HG03196 (cell line): ENCODE data around the gene SLC25A22.

Source experiments
- ATAC-seq: cut with Tn5 transposase; IDR thresholded peaks from one replicate; pipeline ENCODE4 v1.9.1; 2021; ENCODE audit not compliant: unreplicated experiment

Gene SLC25A22

DNA sequence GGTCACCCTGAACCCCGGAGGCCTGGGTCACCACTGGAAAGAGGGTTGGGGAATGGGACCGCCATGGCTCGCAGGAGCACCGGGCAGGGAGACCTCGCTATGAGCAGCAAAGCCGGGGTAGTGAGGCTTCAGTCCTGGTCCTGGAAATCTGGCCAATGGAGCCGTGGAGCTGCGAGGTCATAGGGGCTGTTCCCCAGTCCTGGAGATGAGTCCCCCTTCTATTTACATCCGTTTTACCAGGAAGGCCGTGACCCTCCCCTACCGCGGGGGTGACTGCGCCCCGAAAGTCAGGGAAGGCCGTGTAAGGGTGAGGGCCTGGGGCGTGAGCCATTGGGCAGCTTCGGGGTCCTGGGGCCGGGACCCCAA, 6.5 kb upstream of the SLC25A22 start:
- ATAC-seq, result no peak

DNA sequence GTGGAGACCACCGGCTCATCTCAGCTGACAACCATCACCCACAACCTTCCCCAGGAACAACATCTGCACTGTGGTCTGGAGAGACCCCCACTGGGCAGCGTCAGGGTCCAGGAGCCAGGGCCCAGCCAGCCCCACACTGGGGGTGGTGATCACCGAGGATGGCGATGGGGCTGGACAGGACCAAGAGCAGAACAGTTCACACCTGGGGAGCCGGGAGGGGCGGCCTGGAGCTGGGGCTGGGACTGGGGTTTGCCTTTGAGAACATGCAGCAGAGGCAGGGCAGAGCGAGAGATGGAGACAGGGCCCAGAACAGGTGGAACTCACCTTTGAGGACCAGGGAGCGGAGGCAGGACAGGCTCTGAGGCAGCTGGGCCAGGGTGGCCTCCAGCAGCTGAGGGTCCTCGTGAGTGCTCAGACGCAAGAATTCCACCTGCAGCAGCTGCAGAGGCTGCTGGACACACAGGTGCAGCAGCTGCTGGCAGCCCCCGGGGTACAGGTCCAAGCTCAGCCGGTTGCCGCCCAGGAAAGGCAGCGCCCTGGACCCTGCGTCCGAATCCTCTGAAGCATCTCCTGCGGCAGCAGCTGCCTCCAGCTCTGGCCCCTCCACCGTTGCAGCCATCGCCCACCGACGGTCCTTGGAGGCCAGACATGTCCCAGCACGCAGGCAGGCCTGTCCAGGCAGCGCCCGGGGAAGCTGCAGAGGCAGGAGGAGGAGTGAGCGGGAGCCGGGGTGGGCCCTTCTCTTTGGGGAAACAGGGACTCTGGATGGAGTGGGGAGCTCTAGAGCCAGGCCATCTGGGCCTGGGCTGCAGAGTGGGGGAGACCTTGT, 5.9 kb upstream of the SLC25A22 start:
- ATAC-seq, result no peak

DNA sequence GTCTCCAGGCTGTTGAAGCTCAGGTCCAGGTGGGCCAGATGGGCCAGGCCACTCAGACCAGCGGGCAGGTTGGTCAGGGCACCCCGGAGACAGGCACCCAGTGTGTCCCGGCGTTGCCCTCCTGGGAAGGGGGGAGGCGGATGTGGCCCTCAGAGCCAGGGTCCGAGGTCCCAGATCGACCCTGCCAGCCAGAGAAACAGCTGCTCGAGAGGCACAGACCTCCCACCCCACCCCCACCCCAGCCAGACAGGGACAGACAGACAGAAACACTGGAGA, 5.3 kb upstream of the SLC25A22 start:
- ATAC-seq, result no peak

DNA sequence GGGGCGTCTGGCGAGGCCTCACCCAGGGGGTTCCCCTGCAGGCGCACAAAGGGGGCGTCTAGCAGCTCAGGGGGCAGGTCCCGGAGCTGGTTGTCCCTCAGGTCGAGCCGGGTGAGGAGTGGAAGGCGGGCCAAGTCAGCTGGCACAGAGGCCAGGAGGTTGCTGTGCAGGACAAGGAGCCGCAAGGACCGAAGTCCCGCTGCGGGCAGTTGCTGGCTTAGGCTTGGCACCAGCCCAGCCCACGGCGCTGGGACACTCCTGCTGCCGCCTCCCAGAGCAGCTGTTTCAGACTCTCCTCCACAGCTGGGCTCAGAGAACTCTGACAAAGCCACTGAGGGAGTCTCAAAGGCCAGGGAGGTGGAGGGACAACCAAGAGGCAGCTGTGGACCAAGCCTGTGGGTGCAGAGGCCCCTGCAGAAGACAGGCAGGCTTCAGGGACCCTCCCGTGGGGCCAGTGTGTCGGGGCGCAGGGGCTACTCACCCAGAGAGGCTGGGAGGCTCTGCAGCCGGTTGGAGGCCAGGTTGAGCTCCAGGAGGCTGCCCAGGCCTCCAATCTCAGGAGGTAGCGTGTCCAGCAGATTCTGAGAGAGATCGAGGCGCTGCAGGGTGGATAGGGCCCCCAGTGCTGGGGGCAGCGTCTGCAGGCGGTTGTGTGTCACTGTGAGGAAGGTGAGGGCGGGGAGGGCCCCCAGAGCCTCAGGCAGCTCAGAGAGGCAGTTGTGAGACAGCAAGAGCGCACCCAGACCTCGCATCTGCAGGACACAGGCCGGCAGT, 4.8 kb upstream of the SLC25A22 start:
- ATAC-seq, result no peak

DNA sequence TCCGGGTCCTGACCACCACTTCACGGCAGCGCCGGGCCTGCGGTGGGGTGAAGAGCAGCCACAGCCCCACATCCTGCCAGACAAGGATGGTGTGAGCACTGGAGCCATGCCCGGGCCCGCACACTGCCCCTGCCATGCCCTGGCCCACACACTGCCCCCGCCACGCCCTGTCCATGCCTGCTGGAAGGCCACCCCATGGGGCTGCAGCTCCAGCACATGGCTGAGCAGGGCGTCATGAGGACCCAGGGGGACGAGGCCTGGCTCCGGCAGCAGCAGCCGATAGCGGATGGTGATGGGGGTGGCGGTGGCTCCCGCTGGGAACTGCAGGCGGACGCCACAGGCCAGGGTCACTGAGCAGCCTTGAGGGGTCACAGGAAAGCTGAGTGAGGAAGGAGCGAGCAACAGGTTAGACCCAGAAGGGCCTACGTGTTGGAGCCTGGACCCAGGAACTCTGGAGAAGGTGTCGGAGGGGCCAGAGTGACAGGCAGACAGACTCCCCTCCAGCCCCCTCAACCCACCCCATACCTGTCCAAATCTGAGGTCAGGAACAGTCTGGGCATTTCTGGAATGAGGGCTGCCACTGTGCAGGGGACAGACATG, 4.0 kb upstream of the SLC25A22 start:
- ATAC-seq, result no peak

DNA sequence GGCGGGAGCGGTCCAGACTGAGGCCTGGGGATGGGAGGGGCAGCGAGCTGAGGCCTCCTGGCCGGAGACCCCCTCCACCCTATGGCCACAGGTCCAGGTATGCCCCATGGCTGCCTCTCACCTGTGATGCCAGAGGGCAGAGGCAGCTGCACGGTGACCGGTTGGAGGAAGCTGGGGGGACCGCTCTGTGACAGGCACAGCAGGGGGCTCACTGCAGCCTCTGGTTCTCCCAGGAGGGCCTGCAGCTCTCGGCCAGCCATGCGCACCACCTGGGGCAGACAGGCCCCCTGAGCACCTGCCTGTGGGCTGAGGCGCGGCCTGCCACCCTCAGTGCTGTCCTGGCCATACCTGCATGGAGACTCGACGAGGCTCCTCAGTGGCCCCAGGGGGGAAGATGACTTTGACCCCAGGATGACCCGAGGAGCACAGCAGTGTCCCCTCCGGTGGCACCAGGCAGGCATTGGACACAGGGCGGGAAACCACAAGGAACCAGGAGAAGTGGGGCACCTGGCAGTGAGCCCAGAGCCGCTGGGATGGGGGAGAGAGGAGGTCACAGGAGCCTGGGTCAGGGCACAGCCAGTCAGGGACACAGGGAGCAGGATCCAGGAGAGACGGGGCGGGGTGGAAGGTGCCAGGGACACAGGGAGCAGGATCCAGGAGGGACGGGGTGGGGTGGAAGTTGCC, 3.2 kb upstream of the SLC25A22 start:
- ATAC-seq, result no peak

DNA sequence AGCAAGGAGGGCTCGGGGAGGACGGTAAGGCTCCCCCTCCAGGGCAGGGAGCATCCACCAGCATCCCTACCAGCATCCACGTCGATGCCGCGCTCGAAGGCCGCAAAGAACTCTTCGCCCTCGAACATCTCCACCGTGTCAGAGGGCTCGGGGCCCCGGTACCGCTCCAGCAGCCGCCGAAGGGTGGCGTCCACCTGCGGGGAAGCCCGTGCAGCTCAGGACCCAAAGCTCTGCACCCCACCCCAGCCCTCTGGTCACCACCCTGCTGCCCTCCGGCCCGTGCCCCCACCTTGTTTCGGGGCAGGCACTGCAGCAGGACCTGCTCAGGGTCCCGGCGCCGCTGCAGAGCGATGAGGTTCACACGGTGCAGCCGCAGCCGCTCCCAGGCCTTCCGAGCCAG, 2.4 kb upstream of the SLC25A22 start:
- no peak for ATAC-seq

DNA sequence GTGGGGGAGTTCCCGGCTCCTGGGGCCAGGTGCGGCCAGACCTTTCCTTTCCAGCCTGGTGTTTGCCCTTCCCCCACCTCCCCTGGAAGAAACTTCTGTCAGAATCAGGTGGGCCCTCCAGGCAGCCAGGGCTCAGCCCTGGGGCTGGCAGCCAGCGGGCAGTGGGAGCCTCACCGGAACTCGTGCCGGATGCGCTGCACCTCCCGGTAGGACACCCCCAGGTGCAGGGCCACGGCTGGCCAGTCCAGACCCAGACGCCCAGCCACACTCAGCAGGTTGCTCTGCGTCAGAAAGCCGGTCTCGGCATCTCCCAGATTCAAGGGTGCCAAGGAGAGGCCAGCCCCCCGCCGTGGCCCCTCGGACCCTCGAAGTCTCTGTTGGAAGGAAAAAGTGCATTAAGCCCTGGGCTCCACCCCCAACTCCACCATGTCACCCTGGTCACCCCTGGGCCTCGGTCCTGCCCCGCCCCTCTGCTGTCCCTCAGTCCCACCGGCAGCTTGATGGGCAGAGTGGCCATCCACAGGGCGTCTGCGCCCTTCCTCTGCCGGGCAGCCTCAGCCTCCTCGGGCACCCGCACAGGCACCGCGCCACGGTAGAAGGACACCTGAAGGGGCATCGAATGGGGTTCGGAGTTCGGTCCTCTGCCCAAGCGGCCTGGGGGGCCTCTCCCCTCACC, 1.7 kb upstream of the SLC25A22 start:
- no peak for ATAC-seq

DNA sequence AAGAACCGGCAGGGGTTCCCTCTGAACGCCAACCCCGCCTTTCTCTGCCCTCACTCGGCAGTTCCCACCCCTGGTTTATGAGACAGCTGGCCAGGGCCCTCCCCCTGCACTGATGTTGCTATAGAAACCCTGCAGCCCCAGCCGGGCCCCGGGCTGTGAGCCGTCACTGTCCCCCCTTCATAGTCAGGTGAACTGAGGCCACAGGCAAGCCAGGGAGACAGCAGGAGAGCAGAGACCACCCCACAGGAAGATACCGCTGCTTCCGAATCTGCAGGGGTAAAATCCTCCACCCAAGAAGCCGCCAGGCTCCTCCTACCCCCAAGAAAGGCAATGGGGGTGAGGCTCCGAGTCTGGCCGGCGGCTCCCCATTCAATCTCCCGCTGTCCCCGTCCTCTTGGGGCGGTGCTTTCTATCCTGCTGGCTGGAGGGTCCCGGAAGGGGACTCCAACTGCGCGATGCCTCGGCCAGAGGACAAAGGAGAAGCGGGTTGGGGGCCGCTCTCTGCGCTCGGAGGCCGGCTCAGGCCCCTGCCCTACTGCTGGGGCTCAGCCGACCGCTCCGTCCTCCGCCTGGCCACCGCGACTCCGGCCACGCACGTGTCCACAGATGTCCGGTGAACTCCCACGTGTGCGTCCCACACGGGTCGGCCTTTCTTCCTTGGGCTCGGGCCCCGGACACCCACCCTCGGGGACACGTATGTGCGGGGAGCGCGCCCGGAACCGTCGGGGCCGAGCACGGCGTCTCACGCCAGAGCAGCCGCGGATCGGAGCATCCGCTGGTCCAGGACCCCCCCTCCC, 587 bp downstream of the SLC25A22 start:
- ATAC-seq, result peak; percentile 37

DNA sequence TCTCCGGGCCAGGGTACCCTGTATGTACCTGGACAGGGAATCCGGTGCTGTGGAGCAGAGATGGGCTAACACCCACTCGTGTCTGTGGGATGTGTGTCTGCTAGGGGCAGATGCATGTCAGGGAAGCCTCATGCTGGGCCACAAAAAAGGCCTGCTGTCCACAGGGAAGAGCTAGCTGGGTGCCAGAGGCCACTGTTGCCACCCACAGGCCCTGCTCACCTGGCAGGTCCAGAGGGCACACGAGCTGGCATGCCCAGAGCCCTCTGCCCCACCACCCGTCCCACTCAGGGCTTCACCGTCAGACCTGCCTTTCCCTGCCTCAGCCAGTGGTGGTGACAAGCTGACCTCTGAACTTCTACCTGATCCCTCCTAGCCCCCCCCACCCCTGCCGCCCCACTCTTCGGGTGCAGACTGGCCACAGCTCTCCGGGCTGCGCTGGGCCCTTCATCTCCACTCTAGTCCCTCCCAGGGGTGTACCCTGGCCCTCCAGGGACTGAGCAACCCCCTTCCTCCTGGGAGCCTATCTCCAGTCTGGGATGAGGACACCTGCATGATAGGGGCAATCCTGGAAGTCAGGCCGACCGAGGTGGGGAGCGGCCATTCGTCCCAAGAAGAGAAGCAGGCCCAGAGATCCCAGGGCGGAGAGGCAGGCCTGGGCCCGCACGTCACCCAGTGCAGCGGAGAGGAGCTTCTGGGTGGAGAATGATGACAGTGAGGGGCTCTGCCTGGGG, 1.4 kb downstream of the SLC25A22 start:
- no peak for ATAC-seq

DNA sequence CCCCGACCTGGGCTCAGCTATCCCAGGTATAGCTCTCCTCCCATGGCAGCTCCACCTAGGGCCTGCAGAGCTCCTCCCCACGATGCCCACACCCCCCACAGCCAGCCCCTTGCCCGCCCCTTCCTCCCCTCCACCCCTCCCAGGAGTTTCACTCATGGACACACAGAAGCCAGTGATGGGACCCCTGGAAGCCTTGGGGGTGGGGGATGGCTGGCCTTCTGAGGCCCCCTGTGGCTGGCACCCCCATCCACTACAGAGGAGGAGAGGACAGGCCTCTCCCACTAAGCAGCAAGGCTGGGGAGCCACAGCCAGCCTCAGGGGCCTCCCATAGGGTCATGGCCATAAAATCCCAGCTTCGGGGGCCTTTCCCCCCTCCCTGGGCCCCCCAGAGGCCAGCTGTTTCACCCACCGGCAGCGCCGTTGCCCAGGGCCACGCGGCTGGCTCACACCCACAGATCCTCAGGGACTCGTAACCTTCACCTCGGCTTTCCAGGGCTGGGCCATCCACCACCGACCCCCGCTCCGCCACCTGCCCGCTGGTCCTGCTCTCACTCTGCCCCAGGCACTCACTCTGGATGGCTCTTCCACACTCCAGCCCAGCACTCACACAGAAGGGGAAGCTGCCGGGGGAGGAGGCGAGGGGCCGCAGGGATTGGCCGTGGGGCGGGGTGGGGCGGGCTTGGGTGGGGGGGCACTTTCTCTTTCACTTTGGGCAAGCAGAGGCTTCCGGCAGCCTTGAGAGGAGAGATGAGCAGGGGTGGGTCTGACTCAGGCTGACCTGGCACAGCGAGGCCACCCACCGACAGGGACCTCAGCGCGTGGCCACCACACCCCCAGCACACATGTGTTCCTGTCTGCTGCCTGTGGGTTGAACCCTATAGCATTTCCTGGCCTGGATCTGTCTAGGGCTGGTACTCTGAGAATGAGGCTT, 2.2 kb downstream of the SLC25A22 start:
- ATAC-seq, result peak; percentile 23

DNA sequence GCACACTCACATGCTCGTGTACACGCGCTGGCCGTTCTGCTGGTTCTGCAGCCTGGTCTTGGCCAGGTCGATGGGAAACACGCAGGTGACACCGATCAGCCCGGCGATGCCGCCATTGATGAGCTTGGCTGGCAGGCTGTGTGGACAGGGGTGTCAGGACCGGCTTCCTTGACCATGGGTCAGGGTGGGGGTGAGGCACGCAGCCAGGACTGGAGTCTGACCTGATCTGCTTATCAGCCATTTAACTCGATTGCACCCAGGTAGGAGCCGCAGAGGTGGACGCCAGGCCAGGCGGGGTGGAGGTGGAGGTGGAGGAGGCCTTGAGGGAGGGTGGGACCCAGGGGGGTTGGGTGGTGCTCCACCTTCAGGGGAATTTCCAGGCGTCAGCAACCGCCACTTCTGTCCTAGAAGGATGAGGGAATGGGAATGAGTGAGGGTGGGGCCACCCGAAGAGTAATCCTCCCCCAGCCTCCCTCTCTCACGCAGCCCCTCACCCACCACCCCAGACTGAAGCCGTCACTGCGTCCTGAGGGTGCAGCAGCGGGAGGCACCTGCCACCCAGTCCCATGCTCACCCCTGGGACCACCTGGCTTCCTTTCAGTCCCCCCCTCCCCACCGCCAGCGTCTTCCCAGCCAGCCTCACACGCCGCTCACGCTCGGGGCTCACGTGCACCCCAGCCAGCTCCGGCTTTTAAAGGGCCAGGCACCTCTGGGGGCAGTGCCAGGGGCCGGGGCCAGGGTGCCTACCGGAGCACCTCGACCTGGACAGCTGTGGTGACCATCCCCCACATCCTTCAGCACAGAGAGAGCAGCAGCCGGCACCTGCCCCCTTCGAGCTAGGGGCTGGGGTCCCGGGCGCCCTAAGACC, 3.1 kb downstream of the SLC25A22 start:
- ATAC-seq, result no peak

DNA sequence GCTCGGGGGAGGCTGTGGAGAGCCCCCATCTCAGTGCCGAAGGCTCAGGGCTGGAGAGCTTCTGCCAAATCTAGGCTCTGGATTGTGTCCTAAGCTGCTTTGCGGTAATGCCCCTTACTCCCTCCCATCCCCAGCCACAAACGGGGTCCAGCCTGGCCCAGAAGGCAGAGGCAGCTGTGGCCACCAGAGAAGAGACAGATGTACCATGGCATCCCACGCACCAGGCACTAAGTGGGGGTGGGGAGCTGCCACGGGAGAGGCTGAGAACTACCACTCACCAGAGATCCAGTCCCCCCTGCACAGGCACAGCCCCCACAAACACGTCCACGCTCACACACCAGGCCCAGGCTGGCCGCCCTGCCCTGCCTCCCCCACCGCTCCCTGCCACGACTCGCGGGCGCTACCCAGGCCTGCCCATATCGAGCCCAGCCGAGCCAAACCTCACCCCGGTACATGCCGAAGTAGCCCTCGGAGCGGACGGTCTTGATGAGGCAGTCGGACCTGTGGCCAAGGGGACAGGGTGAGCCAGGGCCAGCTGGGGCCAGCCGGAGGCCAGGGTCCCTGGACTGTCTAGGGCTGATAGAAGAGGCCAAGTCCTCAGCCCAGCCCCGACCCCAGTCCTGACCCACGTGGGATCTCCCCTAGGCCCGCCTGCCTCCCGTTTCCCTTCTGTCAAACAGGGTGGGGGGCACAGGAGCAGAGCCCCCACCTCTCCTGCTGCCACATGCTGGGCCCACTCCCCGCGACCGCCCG, 3.9 kb downstream of the SLC25A22 start:
- no peak for ATAC-seq

DNA sequence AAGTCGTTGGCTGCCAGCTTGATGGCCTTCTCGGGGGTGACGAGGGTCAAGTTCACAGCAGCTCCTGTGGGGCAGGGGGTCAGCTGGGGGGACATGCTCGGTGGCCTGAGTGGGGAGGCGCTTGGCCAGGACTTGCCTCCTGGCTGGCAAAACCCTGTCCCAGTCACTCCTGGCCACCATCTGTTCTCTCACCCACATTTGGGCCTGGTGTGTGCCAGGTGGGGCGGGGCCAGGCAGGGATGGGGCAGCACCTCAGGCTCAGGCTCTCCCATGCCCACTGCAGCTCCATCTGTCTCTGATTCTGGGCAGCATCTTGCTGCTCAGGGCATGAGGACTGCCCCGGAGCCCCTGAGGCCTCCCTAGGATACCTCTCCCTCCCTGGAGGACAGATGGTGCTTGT, 4.5 kb downstream of the SLC25A22 start:
- no peak for ATAC-seq

DNA sequence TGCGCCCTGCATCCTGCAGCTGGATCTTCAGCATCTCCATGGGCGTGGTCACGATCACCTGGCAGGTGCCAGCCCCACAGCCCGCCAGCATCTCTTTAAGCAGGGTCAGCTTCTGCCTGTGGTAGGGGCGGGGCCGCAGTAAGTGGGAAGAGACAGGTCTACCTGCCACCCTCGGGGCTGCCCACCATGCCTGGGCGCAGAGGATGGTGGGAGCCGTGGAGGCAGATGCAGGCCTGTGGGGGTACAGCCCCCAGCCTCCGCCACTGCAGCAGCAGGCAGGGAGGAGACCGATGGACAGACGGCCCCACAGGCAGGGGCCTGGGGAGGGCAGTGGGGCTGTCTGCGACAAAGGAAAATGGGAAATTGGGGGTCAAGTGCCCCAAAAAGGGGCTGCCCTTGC, 5.2 kb downstream of the SLC25A22 start:
- ATAC-seq, result no peak

DNA sequence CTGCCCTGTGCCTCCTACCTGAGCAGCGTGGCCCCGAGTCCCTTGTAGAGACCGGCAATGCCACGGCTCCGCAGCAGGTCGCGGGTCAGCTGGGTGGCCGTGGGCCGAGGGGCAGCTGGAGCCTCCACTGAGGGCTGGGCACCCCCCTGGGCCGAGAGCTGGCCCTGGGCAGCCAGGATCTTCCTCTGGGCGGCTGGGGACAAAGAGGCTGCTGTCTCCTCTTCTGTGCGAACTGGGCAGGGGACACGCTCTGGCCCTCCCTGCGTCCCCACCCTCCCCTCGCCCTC, 5.6 kb downstream of the SLC25A22 start:
- ATAC-seq, result no peak
